Neural cell (in vitro differentiated cells): ENCODE measurements around the gene NPAS2. TPM values are rescaled to one million over a fixed set of nuclear protein-coding genes. Genes with fewer than 3 reads are reported as not detected.

Experiments used
- polyA plus RNA-seq: library from polyadenylated mRNA; depleted of rRNA; stranded (reverse); fragments of >200 nt; gene quantifications from 2 replicates; pipeline ENCODE4 v1.2.3, GENCODE V29; 2014

Gene NPAS2
- polyA plus RNA-seq, 1 donor from 2014 or later = 2.1 TPM

Other genes starting within 250 kb of the NPAS2 start
- 1,321 and 1,555 TPM in 2 replicates for gene RPL31, start 182.2 kb downstream of the NPAS2 start, polyA plus RNA-seq